Measurements from ENCODE around the gene PARD6A.

PARD6A gene

DNA sequence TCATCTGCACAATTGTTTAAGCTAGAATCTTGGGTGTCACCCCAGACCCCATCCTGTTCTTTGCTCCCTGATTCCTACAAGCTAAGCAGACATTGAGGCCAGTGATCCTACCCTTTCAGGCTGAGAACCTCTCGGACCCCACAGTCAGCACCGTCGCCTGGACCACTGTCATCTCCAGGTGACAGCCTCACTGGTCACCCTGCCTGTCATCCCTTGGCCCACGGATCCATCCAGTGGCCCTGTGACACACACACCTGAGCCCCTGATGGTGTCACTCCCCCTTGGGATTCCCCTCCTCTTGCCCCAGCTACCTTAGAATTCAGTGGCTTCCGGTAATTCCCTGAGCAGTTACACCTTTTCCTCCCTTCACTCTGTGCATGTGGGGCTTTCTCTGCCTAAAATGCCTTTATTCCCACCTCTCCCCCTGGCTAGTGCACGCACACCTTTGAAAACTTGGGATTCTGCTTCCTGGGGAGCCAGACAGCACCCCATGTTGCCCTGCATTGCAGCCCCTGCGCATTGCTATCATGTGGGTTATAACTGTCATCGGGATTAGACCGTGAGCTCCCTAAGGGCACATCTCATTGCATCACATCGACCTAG, 8.8 kb downstream of the PARD6A start:
- no peaks in the 10 kb centered on the region for H3K27me3 ChIP-seq
- TF ChIP-seq, protein P1, sequence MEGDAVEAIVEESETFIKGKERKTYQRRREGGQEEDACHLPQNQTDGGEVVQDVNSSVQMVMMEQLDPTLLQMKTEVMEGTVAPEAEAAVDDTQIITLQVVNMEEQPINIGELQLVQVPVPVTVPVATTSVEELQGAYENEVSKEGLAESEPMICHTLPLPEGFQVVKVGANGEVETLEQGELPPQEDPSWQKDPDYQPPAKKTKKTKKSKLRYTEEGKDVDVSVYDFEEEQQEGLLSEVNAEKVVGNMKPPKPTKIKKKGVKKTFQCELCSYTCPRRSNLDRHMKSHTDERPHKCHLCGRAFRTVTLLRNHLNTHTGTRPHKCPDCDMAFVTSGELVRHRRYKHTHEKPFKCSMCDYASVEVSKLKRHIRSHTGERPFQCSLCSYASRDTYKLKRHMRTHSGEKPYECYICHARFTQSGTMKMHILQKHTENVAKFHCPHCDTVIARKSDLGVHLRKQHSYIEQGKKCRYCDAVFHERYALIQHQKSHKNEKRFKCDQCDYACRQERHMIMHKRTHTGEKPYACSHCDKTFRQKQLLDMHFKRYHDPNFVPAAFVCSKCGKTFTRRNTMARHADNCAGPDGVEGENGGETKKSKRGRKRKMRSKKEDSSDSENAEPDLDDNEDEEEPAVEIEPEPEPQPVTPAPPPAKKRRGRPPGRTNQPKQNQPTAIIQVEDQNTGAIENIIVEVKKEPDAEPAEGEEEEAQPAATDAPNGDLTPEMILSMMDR (IDR thresholded peaks at IDR 0.05) = no peak
- peak overlapping the region in 1 of 2 experiments; percentile 15 for H3K4me3 ChIP-seq (ENCODE audit: low read depth in 1 of 2, low read length in 1 of 2)
- H3K27ac ChIP-seq = peak overlapping the region; percentile 85
- H3K4me1 ChIP-seq (ENCODE audit: control insufficient read depth in 1 of 2, insufficient read depth in 1 of 2, low read depth in 1 of 2, low read length in 1 of 2) = peaks cover 62 to 65% of the 10 kb centered on the region in 2 experiments
- no peaks in the 10 kb centered on the region for H3K9me3 ChIP-seq
- H3K36me3 ChIP-seq = no peaks in the 10 kb centered on the region

DNA sequence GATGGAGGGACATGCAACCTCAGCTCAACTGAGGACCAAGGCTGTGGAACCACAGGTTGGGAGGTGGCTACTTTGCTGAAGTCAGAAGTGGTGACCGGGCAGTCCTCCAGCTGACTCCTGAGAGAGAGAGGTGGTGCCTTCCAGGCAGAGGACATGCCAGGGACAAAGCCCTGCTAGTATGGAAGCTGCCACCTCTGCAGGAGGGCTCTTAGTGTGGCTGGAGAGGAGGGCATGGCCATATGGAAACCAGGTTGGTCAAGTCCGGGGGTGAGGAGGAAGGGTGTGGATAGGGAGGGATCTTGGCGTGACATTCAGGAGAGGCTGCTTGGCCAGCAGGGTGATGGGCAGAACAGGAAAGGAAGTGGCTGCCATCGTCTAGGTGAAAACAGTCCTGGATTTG, 11.5 kb downstream of the PARD6A start:
- TF ChIP-seq, protein P1 (IDR thresholded peaks at IDR 0.05) = no peak
- no peaks in the 10 kb centered on the region for H3K27me3 ChIP-seq
- H3K9me3 ChIP-seq = no peaks in the 10 kb centered on the region

DNA sequence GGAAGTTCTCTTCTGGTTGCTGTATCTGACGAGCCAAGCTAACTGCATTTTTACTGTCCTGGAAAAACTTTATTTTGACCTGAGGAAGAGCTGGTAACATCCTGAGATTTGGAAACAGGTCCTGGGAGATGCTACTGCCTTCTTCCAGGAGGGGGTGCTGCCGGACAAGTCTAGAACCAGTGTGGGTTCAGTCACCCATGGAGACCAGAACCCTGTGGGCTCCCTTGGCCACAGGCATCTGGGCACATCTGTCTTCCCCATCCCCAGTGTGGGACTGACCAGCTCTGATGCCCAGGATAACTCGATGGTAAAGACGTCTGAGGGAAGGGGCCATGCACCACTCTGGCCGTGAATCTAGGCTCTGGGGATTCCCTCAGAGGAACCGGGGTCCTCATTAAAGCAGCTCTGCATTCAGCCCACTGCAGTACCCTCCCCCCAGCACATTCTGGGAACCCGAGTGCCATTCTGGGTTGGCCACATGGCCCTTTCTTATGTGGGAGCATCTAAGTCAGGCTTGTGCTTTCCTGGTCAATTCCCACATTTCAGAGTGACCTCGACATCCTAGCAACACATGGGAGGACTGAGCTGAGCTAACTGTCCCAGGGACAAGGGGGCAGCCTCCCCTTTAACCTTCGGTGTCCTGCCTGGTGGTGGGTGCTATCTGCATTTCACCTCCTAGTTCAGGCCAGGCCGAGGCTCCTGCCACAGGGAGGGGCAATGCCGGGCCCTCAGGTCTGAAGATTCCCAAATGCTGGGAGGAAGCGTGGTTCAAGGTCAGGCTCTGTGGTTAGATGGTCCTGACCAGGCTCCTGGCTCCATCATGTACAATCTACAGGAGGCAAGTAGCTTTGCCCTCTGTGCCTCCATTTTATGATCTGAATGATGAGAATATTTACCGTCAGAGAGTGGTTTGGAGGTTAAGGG, 12.2 kb downstream of the PARD6A start:
- Histone ChIP-seq H3K9me3 (no peaks in the 10 kb centered on the region), H3K27ac (peak overlapping the region; percentile 93), H3K4me1 (ENCODE audit: control insufficient read depth in 1 of 2, insufficient read depth in 1 of 2, low read depth in 1 of 2, low read length in 1 of 2) (peaks cover 46 to 49% of the 10 kb centered on the region in 2 experiments), H3K36me3 (peaks cover 19% of the 10 kb centered on the region), H3K27me3 (no peaks in the 10 kb centered on the region), H3K4me3 (ENCODE audit: low read depth in 1 of 2, low read length in 1 of 2) (peak overlapping the region; percentile 2 to 45)
- TF ChIP-seq, protein P1 (IDR thresholded peaks at IDR 0.05) = peak; percentile 86

More for the DNA sequence above, 11.5 kb downstream of the PARD6A start:
- Histone ChIP-seq H3K36me3 (peaks cover 13% of the 10 kb centered on the region), H3K27ac (peak overlapping the region; percentile 93), H3K4me3 (ENCODE audit: low read depth in 1 of 2, low read length in 1 of 2) (no peak overlapping the region), H3K4me1 (ENCODE audit: control insufficient read depth in 1 of 2, insufficient read depth in 1 of 2, low read depth in 1 of 2, low read length in 1 of 2) (peaks cover 52 to 56% of the 10 kb centered on the region in 2 experiments)

DNA sequence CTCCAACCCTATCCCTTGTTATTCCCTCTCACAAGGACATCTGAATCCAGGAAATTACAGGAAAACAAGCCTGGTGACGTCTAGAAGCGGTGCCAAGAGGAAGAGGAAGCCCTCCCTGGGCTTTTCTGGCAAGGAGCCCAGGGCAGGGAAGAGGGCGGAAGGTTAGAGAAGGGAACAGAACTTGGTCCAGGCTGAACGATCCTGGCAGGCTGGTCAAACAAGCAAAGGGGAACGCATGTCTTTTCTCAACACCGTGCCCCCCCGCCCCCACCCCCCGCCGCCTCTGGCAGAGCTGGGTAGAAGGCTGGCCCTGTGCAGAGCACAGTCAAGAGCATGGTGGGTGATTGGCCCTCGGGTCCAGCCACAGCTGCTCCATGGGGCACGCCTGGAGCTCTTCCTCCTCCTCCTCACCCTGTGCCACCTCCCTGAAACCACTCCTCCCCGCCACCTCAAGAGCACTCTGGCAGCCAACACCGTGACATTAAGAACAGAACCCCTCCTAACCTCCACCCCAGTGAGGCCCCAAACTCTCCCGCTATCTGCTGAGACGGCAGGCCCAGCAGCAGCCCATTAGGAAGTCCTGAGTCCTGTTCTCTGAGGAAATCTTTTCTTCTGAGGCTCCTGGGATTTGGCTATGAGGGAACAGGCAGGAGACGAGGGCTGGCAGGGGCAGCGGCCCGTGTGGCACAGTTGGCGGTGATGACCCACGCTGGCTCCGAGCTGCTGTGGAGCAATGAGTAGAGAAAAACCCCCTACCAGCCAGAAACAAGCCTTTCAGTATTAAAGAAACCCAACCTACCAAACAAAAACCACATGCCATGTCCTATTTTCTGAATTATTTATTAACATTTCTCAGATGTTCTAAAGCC, 13.2 kb downstream of the PARD6A start:
- peaks cover 19% of the 10 kb centered on the region for H3K36me3 ChIP-seq
- H3K9me3 ChIP-seq = no peaks in the 10 kb centered on the region
- H3K4me1 ChIP-seq (ENCODE audit: control insufficient read depth in 1 of 2, insufficient read depth in 1 of 2, low read depth in 1 of 2, low read length in 1 of 2) = peaks cover 38 to 40% of the 10 kb centered on the region in 2 experiments
- H3K27me3 ChIP-seq = no peaks in the 10 kb centered on the region
- TF ChIP-seq, protein P1 (IDR thresholded peaks at IDR 0.05) = no peak
- peak overlapping the region; percentile 2 to 45 for H3K4me3 ChIP-seq (ENCODE audit: low read depth in 1 of 2, low read length in 1 of 2)
- peak overlapping the region; percentile 93 for H3K27ac ChIP-seq

All from neutrophil (primary cell).